Left ventricle myocardium inferior (tissue), 1 donor: Measurements from ENCODE around the gene NR2C2AP. TPM values are rescaled to one million over a fixed set of nuclear protein-coding genes. Genes with fewer than 3 reads are reported as not detected.
"Not testable (repeated sequence)": the region's sequence is repeated elsewhere in the genome, so short reads cannot be mapped to it uniquely, and the experiment has no call there.

Source experiments
- DNase-seq: peaks from one replicate; pipeline ENCODE4 v3.0.0-alpha.2; 2020
- H3K27ac ChIP-seq: fragments of 200-600 bp; replicated peaks from 2 replicates; pipeline ENCODE4 v1.8.0; 2021
- H3K27me3 ChIP-seq: fragments of 200-600 bp; 2 replicates; pipeline ENCODE4 v1.8.0; 2021; ENCODE audit warnings: low read depth
- H3K36me3 ChIP-seq: fragments of 200-600 bp; 2 replicates; pipeline ENCODE4 v1.8.0; 2021
- H3K4me1 ChIP-seq: fragments of 200-600 bp; 2 replicates; pipeline ENCODE4 v1.8.0; 2021
- H3K4me3 ChIP-seq: fragments of 200-600 bp; 2 replicates; pipeline ENCODE4 v1.8.0; 2021; ENCODE audit warnings: mild to moderate bottlenecking, moderate library complexity
- H3K9me3 ChIP-seq: fragments of 200-600 bp; replicated peaks from 2 replicates; pipeline ENCODE4 v1.8.0; 2021
- CTCF ChIP-seq: fragments of 200-600 bp; IDR thresholded peaks from 2 replicates; pipeline ENCODE4 v1.8.0; 2021; ENCODE audit warnings: antibody characterized with exemption, mild to moderate bottlenecking, borderline replicate concordance
- intact Hi-C: fragments of 100-400 bp; cut with micrococcal nuclease; formaldehyde crosslinking; loops from one replicate; pipeline ENCODE4 v1.11.0; 2022
- total RNA-seq: library from RNA; stranded (reverse); fragmentation: NEBNext Ultra II Directional; extraction: Animal tissue kit (Norgen Biotek cat#: 25700); gene quantifications from one replicate; pipeline ENCODE4 v1.2.1, GENCODE V29; 2021
- donor health status: DM: no; HTN: yes; CAD: no; lungs with severe emphysema.

NR2C2AP gene
- total RNA-seq, 1 donor from 2014 or later = 6.3 TPM

DNA sequence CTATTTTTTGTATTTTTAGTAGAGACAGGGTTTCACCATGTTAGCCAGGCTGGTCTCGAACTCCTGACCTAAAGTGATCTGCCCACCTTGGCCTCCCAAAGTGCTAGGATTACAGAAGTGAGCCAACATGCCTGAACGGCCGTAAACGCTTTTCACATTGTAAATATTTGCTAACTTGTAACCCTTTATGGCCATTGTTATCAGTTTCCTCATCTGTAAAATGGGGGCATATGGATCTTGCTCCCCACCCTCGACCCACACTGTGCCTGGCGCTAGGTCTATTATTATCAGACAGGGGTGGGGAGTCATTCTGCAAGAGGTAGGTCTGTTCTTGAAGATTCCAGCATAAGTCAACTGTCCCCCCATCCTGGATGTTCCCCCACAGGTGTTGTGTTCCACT, 20.4 kb upstream of the NR2C2AP start:
- intact Hi-C loops = no loop called here
- H3K36me3 ChIP-seq = no peaks in the 10 kb centered on the region
- DNase-seq = no peak
- H3K4me1 ChIP-seq = peaks cover 9% of the 10 kb centered on the region
- H3K4me3 ChIP-seq = no peak overlapping the region
- H3K9me3 ChIP-seq = no peaks in the 10 kb centered on the region
- H3K27ac ChIP-seq = no peak overlapping the region
- H3K27me3 ChIP-seq = peaks cover 88% of the 10 kb centered on the region
- no peak for TF ChIP-seq CTCF

DNA sequence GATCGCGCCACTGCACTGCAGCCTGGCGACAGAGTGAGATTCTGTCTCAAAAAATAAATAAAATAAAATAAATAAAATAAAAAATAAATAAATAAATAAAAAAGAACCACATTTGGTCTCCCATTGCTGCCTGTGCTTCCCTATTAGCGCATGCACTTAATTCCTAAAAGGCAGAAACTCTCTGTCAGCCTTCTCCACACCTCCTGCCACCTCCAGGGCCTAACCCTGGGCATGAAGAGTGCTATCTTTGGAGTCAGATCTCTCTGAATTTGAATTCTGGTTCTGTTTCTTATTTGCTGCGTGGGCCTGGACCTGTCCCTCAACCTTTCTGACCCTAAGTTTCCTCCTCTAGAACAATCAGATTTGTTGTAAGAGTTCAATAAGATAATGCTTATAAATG, 19.8 kb upstream of the NR2C2AP start:
- TF ChIP-seq CTCF = no peak
- DNase-seq = no peak
- no peak overlapping the region for H3K4me3 ChIP-seq
- intact Hi-C loops = no loop called here
- H3K9me3 ChIP-seq = no peaks in the 10 kb centered on the region
- no peaks in the 10 kb centered on the region for H3K36me3 ChIP-seq
- H3K27ac ChIP-seq = no peak overlapping the region
- peaks cover 88% of the 10 kb centered on the region for H3K27me3 ChIP-seq
- H3K4me1 ChIP-seq = peaks cover 9% of the 10 kb centered on the region

- H3K9me3 ChIP-seq, H3K27ac ChIP-seq, DNase-seq, intact Hi-C loops, H3K36me3 ChIP-seq, H3K4me3 ChIP-seq, H3K4me1 ChIP-seq: not testable (repeated sequence)
- H3K27me3 ChIP-seq = peaks cover 88% of the 10 kb centered on the region
Observed at GRCh38 chr19:19221000-19221399, 17.8 kb upstream of the NR2C2AP start.

DNA sequence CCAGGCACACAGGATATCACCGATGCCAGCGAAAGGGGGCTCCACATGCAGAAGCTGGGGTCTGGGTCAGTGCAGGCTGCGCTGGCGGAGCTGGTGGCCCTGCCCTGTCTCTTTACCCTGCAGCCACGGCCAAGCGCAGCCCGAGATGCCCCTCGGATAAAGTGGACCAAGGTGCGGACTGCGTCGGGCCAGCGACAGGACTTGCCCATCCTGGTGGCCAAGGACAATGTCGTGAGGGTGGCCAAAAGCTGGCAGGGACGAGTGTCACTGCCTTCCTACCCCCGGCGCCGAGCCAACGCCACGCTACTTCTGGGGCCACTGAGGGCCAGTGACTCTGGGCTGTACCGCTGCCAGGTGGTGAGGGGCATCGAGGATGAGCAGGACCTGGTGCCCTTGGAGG, 15.7 kb upstream of the NR2C2AP start:
- Histone ChIP-seq H3K9me3 (no peaks in the 10 kb centered on the region), H3K36me3 (no peaks in the 10 kb centered on the region), H3K4me1 (no peaks in the 10 kb centered on the region), H3K27ac (no peak overlapping the region), H3K27me3 (peaks cover 88% of the 10 kb centered on the region), H3K4me3 (no peak overlapping the region)
- no peak for DNase-seq
- no peak for TF ChIP-seq CTCF
- intact Hi-C loops = no loop called here

- DNase-seq = no peak
- no peaks in the 10 kb centered on the region for H3K4me1 ChIP-seq
- intact Hi-C loops = no loop called here
- H3K4me3 ChIP-seq = no peak overlapping the region
- H3K27me3 ChIP-seq = peaks cover 88% of the 10 kb centered on the region
- TF ChIP-seq CTCF = no peak
- no peaks in the 10 kb centered on the region for H3K9me3 ChIP-seq
- H3K36me3 ChIP-seq = no peaks in the 10 kb centered on the region
- no peak overlapping the region for H3K27ac ChIP-seq
Observed at GRCh38 chr19:19217099-19217498, 13.9 kb upstream of the NR2C2AP start.

GRCh38 chr19:19215792-19216191, 12.6 kb upstream of the NR2C2AP start:
- H3K4me3 ChIP-seq = no peak overlapping the region
- H3K27ac ChIP-seq = no peak overlapping the region
- H3K4me1 ChIP-seq = no peaks in the 10 kb centered on the region
- peaks cover 89% of the 10 kb centered on the region for H3K27me3 ChIP-seq
- intact Hi-C loops = no loop called here
- no peak for TF ChIP-seq CTCF
- no peak for DNase-seq
- H3K9me3 ChIP-seq = no peaks in the 10 kb centered on the region
- H3K36me3 ChIP-seq = no peaks in the 10 kb centered on the region
